GM12891 (cell line): ENCODE data around the gene CLIC3.

Source experiments
- DNase-seq: peaks from one replicate; pipeline ENCODE4 v3.0.0; 2011; ENCODE audit warnings: low spot score; ENCODE audit not compliant: insufficient read length
- FAIRE-seq: peaks from 2 replicates; lab custom pipeline; 2011; peaks lifted over from hg19 to GRCh38; lab: Jason Lieb, UNC
- PAX5 ChIP-seq: IDR thresholded peaks from 2 replicates; pipeline ENCODE4 v1.6.1; 2011; ENCODE audit warnings: low read length, moderate library complexity, mild to moderate bottlenecking; ENCODE audit not compliant: insufficient read depth, severe bottlenecking
- POLR2A ChIP-seq: IDR thresholded peaks from 2 replicates; pipeline ENCODE4 v1.6.1; 2011; ENCODE audit warnings: low read depth, low read length, control low read depth
- POLR2AphosphoS5 ChIP-seq: IDR thresholded peaks from 2 replicates; pipeline ENCODE4 v1.6.1; 2011; ENCODE audit warnings: low read depth, low read length, control low read depth
- POU2F2 ChIP-seq: IDR thresholded peaks from 2 replicates; pipeline ENCODE4 v1.6.1; 2011; ENCODE audit warnings: low read depth, mild to moderate bottlenecking, control low read depth, low read length, moderate library complexity
- SPI1 ChIP-seq: IDR thresholded peaks from 2 replicates; pipeline ENCODE4 v1.6.1; 2011; ENCODE audit warnings: low read depth, low read length, control low read depth
- TAF1 ChIP-seq: IDR thresholded peaks from 2 replicates; pipeline ENCODE4 v1.6.1; 2011; ENCODE audit warnings: low read depth, low read length, control low read depth

Gene CLIC3

GRCh38 chr9:136960938-136961275 is 35.5 kb downstream of the CLIC3 start:
- no peak for DNase-seq
- no peak for TF ChIP-seq POLR2AphosphoS5
- no peak for TF ChIP-seq SPI1
- TF ChIP-seq PAX5 = no peak
- FAIRE-seq = no peak

GRCh38 chr9:136960212-136960937 is 36.0 kb downstream of the CLIC3 start:
- FAIRE-seq (no peak), DNase-seq (no peak)
- TF ChIP-seq SPI1 (no peak), TAF1 (no peak), POU2F2 (no peak), POLR2A (no peak), POLR2AphosphoS5 (no peak), PAX5 (no peak)

GRCh38 chr9:136958898-136959850 is 37.2 kb downstream of the CLIC3 start:
- TF ChIP-seq PAX5 = no peak
- no peak for TF ChIP-seq POLR2A
- TF ChIP-seq POLR2AphosphoS5 = no peak
- no peak for TF ChIP-seq POU2F2
- TF ChIP-seq SPI1 = no peak
- no peak for TF ChIP-seq TAF1
- DNase-seq (no peak), FAIRE-seq (no peak)

GRCh38 chr9:136958473-136958872 is 37.9 kb downstream of the CLIC3 start:
- no peak for FAIRE-seq

GRCh38 chr9:136957901-136958300 is 38.5 kb downstream of the CLIC3 start:
- TF ChIP-seq PAX5 (no peak), POU2F2 (no peak), SPI1 (no peak)
- no peak for FAIRE-seq
- DNase-seq = no peak

More at GRCh38 chr9:136958473-136958872, 37.9 kb downstream of the CLIC3 start:
- no peak for DNase-seq
- TF ChIP-seq POLR2AphosphoS5 (no peak), POLR2A (no peak), TAF1 (no peak), POU2F2 (no peak), SPI1 (no peak), PAX5 (no peak)

- FAIRE-seq (no peak), DNase-seq (no peak)
- TF ChIP-seq PAX5 = no peak
Measured at GRCh38 chr9:136957461-136957860, 38.9 kb downstream of the CLIC3 start.

- FAIRE-seq (no peak), DNase-seq (no peak)
- TF ChIP-seq POLR2A (no peak), POU2F2 (no peak), PAX5 (no peak), SPI1 (no peak), POLR2AphosphoS5 (no peak), TAF1 (no peak)
Measured at GRCh38 chr9:136956604-136957003, 39.8 kb downstream of the CLIC3 start.

- DNase-seq (no peak), FAIRE-seq (no peak)
- TF ChIP-seq PAX5 (no peak), POLR2A (no peak), SPI1 (no peak), TAF1 (no peak), POLR2AphosphoS5 (no peak), POU2F2 (no peak)
Measured at GRCh38 chr9:136955943-136956335, 40.4 kb downstream of the CLIC3 start.

GRCh38 chr9:136955202-136955942 is 41.0 kb downstream of the CLIC3 start:
- no peak for FAIRE-seq
- DNase-seq = no peak

More at GRCh38 chr9:136955202-136955942, 41.0 kb downstream of the CLIC3 start:
- TF ChIP-seq TAF1 (no peak), POU2F2 (no peak), SPI1 (no peak), POLR2A (no peak), POLR2AphosphoS5 (no peak)
